SK-N-MC (cell line): ENCODE measurements around the gene CAPG.

Source experiments
- EZH2 ChIP-seq: fragments of 200-600 bp; sonication (generic); IDR thresholded peaks from one replicate; pipeline ENCODE4 v1.6.1; 2017; ENCODE audit warnings: antibody characterized with exemption
- FOXP2 ChIP-seq: optimal IDR thresholded peaks from 2 replicates; pipeline ENCODE3; 2011; ENCODE audit warnings: mild to moderate bottlenecking, moderate library complexity; ENCODE audit not compliant: insufficient read depth; ENCODE audit errors: extremely low read length, control extremely low read depth

DNA sequence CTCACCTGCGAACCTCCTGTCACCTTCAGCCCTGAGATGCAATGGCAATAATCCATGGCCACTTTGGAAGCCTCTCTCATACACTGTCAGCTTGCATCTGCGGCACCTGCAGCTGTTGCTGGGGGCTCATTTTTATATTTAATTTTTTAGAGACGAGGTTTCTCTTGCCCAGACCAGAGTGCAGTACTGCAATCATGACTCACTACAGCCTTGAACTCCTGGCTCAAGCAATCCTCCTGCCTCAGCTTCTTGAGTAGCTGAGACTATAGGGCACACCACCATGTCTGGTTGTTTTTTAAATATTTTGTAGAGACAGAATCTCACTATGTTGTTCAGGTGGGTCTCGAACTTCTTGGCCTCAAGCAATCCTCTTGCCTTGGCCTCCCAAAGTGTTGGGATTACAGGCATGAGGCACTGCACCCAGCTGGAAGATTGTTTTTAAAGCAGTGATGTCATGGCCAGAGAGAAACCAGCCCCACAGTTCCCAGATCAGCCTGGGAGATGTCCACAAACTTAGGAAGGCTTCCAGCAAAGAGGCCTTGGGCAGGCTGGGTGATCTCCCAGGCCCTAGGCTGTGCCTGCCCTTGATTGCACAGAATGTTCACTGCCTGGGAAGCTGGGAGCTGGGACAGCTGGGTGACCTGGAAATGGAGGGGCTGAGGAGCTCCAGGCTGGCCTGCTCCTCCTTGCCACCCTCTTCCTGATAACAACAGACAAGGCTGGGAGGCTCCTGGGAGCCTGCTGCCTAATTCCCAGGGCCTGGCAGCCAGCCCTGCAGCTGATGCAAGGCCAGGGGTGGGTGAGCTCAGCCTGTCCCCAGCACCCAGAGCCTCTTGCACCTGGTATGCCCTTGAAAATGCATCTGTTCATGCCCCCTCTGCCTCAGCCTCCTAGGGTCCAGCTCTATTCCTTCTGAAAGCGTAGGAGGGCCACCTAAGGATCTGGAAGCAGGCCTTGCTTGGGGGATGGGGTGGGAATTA is 35.4 kb upstream of the CAPG start:
- no peak for TF ChIP-seq EZH2
- no peak for TF ChIP-seq FOXP2
